ENCODE measurements around the gene THADA. TPM values are rescaled to one million over a fixed set of nuclear protein-coding genes. Genes with fewer than 3 reads are reported as not detected.

THADA gene
- polyA plus RNA-seq, 1 donor (not counting 4 experiments of a cell fraction or from before 2014, with no cell fraction given): 22.6 TPM

GRCh38 chr2:43193652-43194120, 402.2 kb downstream of the THADA start:
- H3K36me3 ChIP-seq (ENCODE audit: control insufficient read depth in 2 of 2, extremely low read depth in 1 of 2, insufficient read depth in 2 of 2, low read length in 2 of 2): no peaks in the 10 kb centered on the region
- dilution Hi-C loops (cut with MboI; ENCODE audit: extremely low pct_ligation_motif_present, low sequenced_read_pairs): no loop called here
- H3K27ac ChIP-seq (ENCODE audit: control insufficient read depth, insufficient read depth, low read length): no peak overlapping the region
- H3K79me2 ChIP-seq (ENCODE audit: control insufficient read depth, insufficient read depth, low read length): no peaks in the 10 kb centered on the region
- H3K4me1 ChIP-seq (ENCODE audit: control insufficient read depth, extremely low read depth, insufficient read depth, low read length): no peaks in the 10 kb centered on the region
- H3K4me2 ChIP-seq (ENCODE audit: control insufficient read depth, extremely low read depth, insufficient read depth, low read depth, low read length): no peak overlapping the region
- no peak for TF ChIP-seq CTCF (optimal IDR thresholded peaks at IDR 0.05 in 1 of 3, IDR thresholded peaks at IDR 0.05 in 1 of 3, conservative IDR thresholded peaks at IDR 0.05 in 1 of 3; ENCODE audit: extremely low read depth in 1 of 3, insufficient read depth in 2 of 3, low read length in 3 of 3)
- TF ChIP-seq EZH2 (IDR thresholded peaks at IDR 0.05; ENCODE audit: low read length): no peak
- no peak for DNase-seq (ENCODE audit: low read depth, low spot score)
- H4K20me1 ChIP-seq (ENCODE audit: control insufficient read depth, extremely low read depth, insufficient read depth, low read length): no peaks in the 10 kb centered on the region
- H3K27me3 ChIP-seq (ENCODE audit: control insufficient read depth, extremely low read depth, insufficient read depth, low read length): no peaks in the 10 kb centered on the region
- H3K9me1 ChIP-seq (ENCODE audit: control insufficient read depth, extremely low read depth, insufficient read depth, low read length): no peaks in the 10 kb centered on the region
- no peak overlapping the region for H2AFZ ChIP-seq (ENCODE audit: control insufficient read depth, low read length)
- H3K4me3 ChIP-seq (ENCODE audit: control insufficient read depth in 2 of 3, extremely low read depth in 1 of 3, insufficient read depth in 2 of 3, low read depth in 1 of 3, low read length in 3 of 3): no peak overlapping the region
- no peak overlapping the region for H3K9ac ChIP-seq (ENCODE audit: control insufficient read depth, extremely low read depth, insufficient read depth, low read length)
- no peak for FAIRE-seq
- H3K9me3 ChIP-seq (ENCODE audit: control insufficient read depth, low read depth, low read length): no peaks in the 10 kb centered on the region

GRCh38 chr2:43192744-43193651, 402.8 kb downstream of the THADA start:
- Histone ChIP-seq H3K9me1 (ENCODE audit: control insufficient read depth, extremely low read depth, insufficient read depth, low read length) (no peaks in the 10 kb centered on the region), H3K27ac (ENCODE audit: control insufficient read depth, insufficient read depth, low read length) (no peak overlapping the region), H3K4me3 (ENCODE audit: control insufficient read depth in 2 of 3, extremely low read depth in 1 of 3, insufficient read depth in 2 of 3, low read depth in 1 of 3, low read length in 3 of 3) (no peak overlapping the region), H3K4me2 (ENCODE audit: control insufficient read depth, extremely low read depth, insufficient read depth, low read depth, low read length) (no peak overlapping the region), H2AFZ (ENCODE audit: control insufficient read depth, low read length) (no peak overlapping the region), H4K20me1 (ENCODE audit: control insufficient read depth, extremely low read depth, insufficient read depth, low read length) (no peaks in the 10 kb centered on the region), H3K9ac (ENCODE audit: control insufficient read depth, extremely low read depth, insufficient read depth, low read length) (no peak overlapping the region), H3K4me1 (ENCODE audit: control insufficient read depth, extremely low read depth, insufficient read depth, low read length) (no peaks in the 10 kb centered on the region), H3K36me3 (ENCODE audit: control insufficient read depth in 2 of 2, extremely low read depth in 1 of 2, insufficient read depth in 2 of 2, low read length in 2 of 2) (no peaks in the 10 kb centered on the region), H3K9me3 (ENCODE audit: control insufficient read depth, low read depth, low read length) (no peaks in the 10 kb centered on the region), H3K27me3 (ENCODE audit: control insufficient read depth, extremely low read depth, insufficient read depth, low read length) (no peaks in the 10 kb centered on the region), H3K79me2 (ENCODE audit: control insufficient read depth, insufficient read depth, low read length) (no peaks in the 10 kb centered on the region)
- TF ChIP-seq EZH2 (IDR thresholded peaks at IDR 0.05; ENCODE audit: low read length) (no peak), CTCF (optimal IDR thresholded peaks at IDR 0.05 in 1 of 3, IDR thresholded peaks at IDR 0.05 in 1 of 3, conservative IDR thresholded peaks at IDR 0.05 in 1 of 3; ENCODE audit: extremely low read depth in 1 of 3, insufficient read depth in 2 of 3, low read length in 3 of 3) (no peak)
- FAIRE-seq (no peak), DNase-seq (ENCODE audit: low read depth, low spot score) (no peak)
- dilution Hi-C loops (cut with MboI; ENCODE audit: extremely low pct_ligation_motif_present, low sequenced_read_pairs): no loop called here

Measured in keratinocyte (primary cell).